HG03432 (cell line): ENCODE data around the gene MBLAC2.

Experiments
- ATAC-seq: cut with Tn5 transposase; IDR thresholded peaks from one replicate; pipeline ENCODE4 v1.9.1; 2021; ENCODE audit warnings: mild to moderate bottlenecking, moderate library complexity; ENCODE audit not compliant: unreplicated experiment

MBLAC2 gene

DNA sequence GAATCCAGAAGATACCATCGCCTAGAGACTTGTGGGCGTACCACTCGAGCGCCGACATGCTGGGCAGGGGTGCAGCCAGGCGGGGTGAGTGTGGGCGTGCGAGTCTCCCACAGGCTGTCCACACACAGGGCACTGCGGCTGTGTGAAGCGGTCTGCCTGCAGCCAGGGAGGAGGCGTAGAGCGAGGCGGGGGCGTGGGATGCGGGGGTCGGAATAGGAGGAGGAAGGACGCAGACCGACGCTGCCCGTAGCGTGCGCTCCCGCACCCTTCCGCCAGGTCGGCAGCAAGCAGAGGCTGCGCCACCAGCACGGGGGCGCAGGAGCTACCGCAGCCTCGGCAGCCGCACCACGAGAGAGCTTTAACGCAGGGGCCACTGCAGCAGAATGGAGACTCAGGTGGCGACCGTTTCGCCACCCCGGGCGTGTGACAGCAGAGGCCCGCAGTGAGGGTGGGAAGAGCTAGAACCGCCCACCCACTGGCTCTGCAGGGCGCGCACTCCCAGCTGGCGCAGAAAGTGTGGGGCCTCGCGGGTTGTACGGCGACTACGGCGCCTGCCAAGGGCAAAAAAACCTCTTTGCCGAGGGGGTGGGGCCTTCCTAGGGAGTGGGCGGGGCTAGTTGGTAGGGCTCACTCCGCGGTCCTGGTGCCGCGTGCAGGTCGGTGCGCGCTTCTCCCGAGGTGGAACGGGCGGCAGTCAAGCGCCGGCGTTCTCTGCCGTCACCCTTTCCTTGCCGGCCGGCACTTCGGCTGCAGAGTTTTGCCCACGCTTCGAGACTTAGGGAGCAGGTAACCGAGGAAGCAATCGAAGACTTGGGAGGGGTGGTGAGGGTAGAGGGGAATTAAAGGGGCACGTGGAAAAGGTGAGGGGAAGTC is at the start of gene MBLAC2, which contains the start of gene POLR3G:
Gene MBLAC2, minus strand, starts transcription at position 537 of the 873 bp plus-strand sequence. Its CDS starts 479 bp downstream, at position 58.
Gene POLR3G, plus strand, starts transcription at position 630 of the 873 bp plus-strand sequence. CDS start 10,704 bp downstream, outside the sequence.
- ATAC-seq = peak; percentile 90

DNA sequence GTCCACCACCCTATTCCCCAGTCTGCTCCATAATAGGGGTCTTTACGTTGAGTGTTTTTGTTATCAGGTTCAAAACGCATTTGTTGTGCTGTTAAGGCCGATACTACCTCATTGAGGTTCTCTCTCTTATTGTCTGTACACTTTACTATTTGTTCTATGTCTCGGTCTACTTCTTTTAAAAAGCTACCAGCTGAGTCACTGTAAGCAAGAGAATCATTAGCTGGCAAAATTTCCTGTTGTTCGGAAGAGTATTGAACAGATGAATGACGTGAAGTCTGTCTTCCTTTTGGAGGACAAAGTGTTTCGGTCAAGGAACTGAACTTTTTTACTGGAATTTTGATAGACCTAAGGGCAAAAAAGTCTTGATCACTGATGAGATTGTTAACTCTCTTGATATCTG is 44.5 kb upstream of the MBLAC2 start:
- ATAC-seq = no peak

DNA sequence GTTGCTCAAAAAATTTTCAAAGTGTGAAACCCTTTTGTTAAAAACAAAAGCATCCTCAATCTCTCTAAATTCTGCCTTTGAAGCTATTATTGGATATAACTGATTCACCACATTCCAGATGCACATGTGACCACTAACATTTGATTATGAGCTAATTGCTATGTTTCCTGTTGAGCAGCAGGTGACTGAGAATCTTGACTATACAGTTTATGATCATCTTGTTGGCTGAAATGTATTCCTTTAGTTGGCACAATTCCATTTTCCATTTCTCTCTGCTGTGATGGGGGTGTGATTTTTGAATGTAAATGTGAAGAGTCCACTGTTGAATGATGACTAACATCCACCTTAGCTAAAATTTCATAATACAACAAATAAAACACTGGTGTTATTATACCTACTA is 44.1 kb upstream of the MBLAC2 start:
- ATAC-seq = no peak

DNA sequence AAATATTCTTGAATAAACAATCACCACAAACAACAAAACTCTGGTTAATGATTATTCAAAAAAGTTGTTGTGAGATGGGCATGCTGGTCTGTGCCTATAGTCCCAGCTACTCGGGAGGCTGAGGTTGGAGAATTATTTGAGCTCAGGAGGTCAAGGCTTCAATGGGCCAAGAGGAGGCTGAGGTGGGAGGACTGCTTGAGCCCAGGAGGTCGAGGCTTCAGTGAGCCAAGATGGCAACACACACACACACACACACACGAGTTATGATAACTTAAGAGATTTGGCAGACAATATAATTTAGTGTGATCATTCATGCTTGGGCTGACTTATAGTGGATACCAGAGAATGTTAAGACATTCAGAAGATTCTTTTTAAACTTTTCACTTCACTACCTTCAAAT is 39.9 kb upstream of the MBLAC2 start:
- no peak for ATAC-seq

DNA sequence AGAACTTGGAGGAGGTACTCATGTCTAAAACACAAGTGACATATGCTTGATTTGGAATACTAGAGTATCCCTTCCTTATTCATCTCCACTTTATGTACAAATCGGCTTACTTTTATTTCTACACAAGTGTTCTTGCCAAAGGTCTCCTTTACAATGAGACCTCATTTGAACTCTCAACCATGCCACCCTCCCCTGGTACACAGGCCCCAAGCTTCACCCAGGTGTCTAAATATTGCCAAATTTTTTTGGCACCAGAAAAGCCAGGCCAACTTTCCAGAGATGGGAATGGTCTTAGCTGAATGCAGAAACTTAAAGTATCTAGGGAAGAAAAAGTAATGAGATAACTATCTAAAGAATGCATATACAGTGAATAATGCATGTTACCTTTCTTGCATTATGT is 35.9 kb upstream of the MBLAC2 start:
- ATAC-seq = no peak

DNA sequence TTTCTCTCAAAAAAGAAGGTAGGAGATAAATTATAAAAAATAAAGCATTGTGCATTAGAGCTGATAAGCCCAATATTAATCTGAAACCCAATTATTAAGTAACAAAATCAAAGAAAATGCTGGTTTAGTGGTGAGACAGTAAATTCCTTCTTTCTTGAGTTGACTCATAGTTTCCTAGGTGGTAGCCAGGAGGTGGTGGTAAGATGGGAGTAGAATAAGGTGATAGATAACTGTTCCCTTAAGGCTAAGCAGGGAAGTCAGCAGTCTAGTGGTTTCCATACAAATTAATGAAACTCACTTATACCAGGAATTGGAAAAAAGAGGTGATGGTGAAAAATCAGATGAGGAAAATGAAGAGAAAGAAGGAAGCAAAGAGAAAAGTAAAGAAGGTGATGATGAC is 31.6 kb upstream of the MBLAC2 start:
- no peak for ATAC-seq

DNA sequence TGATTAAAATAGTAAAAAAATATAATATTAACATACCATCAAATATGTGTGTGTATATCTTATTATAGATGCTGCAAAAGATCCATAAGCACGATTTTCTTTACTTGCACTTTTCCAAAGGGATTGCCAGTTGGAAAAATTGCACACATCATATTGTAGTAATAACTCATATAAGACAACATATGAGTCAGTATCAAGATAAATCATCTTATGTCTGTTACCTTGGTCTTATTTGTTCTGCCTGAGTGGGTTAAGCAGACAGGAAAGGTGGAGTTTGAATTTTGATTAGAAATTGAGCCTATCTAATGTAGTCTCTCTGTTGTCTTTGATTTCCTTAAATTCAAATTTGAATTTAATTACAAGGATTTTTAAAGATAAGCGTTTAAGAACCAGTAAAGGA is 30.2 kb upstream of the MBLAC2 start:
- ATAC-seq = no peak

DNA sequence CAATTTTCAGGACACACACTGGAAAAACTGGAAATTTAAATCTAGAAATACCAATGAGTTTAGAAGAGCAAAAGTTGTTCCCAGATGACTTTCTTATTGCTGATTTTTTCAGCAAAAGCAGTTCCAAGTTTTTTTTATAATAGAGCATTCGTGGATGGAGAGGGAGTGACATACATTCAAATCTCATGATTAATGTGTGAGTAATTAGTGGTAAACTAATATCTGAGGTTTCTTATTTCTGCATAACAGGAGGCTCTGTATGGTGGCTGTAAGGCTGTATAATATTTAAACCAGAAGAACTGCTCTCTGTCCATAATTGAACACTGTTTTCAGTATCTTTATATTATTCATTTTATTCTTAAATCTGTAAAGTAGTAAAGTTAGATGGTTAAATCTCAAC is 29.0 kb upstream of the MBLAC2 start:
- ATAC-seq = no peak

DNA sequence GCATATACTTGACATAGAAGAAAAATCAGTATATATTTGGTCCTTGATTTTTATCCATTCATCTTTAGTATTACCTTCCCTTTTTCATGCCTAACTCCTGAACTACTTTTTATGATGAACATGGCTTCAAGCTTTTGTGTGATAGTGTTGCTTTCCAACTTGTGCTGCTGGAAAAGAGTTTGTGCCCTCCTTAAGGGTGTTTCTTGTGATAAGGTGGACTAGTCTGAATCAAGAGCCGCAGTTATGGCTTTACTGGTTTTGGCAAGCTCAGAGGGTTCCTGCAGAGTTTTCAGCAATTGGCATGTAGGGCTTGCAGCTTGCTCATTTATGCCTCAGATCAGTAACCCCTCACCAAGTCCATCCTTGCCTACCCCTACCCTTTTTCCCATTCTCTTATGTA is 20.6 kb upstream of the MBLAC2 start:
- ATAC-seq = no peak

DNA sequence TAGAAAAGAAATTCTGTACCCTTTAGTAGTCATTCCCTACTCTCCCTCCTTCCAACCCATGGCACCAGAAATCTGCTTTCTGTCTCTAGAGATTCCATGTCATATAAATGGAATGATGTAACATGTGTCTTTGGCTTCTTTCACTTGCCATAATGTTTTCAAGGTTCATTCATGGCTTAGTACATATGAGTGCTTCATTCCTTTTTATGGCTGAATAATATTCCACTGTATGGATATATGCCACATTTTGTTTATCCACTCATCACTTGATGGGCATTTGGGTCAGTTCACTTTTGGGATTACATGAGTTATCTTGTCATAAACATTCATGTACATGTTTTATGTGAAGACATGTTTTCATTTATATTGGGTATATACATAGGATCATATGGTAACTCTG is 19.5 kb upstream of the MBLAC2 start:
- no peak for ATAC-seq

DNA sequence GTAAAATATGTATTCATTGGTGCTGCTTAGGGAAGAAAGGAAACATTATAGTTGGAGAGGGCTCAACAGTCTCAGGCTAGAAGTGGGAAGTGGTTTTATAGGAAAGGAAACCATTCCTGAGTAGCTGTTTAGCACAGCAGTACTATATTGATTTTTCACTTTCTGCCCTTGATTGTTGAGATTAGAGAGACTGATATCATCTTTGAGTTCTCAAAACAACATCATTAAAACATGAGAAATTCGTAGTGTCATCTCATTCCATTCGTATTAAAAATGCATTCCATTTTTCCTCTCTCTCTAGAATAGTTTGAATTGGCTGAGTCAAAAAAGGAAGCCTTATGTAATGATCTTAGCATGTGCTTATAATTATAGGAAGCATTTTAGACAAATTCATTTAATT is 14.2 kb upstream of the MBLAC2 start:
- no peak for ATAC-seq

DNA sequence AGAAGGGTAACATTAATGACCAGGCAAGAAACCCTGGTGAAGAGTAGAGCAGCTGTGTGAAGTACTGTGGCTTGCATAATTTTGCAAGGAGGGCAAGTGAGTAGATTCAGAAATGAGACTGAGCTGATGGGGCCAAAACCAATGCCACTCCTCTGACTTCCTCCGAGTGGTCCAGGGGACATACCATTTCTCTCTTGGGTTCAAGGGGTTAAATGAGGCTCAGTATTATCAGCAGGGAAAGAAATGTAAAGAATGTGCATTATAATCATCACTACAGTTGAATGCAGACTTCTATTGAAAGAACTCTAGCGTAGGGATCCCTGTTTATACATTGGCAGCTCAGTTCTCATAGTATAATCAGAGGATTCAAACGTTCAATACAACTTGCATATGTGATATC is 10.0 kb upstream of the MBLAC2 start:
- no peak for ATAC-seq

DNA sequence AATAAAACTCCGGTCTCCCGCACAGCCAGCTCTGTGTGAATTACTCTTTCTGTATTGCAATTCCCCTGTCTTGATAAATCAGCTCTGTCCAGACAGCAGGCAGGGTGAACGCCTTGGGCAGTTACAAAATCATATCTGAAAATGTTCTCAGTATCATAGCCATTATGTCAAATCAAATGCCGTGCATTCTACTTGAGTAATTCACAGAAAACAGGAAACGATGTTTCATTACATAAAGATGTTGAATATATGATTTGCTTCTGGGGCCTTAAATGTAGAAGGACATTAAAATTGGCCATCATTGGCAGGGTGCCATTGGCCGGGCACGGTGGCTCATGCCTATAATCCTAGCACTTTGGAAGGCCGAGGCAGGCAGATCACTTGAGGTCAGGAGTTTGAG is 8.6 kb upstream of the MBLAC2 start:
- ATAC-seq = no peak

DNA sequence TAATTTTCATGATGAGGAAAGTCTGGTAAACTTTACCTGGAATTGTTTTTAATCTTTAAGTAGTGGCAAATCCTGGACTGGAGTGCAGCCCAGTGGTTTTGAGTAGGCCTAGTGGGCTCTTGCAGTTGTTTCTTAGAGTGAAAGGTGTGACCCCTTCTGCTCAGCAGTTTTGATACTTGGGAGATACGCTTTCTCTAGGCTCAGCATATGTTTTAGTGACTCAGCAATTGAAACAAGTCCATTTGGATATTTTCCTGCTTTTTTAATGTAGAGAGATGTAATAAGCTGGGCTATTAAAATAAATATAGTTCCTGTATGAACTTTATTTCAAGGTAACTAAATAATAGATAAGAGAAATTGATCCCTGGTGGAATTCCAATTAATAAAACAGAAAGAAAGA is 6.1 kb upstream of the MBLAC2 start:
- ATAC-seq = no peak

DNA sequence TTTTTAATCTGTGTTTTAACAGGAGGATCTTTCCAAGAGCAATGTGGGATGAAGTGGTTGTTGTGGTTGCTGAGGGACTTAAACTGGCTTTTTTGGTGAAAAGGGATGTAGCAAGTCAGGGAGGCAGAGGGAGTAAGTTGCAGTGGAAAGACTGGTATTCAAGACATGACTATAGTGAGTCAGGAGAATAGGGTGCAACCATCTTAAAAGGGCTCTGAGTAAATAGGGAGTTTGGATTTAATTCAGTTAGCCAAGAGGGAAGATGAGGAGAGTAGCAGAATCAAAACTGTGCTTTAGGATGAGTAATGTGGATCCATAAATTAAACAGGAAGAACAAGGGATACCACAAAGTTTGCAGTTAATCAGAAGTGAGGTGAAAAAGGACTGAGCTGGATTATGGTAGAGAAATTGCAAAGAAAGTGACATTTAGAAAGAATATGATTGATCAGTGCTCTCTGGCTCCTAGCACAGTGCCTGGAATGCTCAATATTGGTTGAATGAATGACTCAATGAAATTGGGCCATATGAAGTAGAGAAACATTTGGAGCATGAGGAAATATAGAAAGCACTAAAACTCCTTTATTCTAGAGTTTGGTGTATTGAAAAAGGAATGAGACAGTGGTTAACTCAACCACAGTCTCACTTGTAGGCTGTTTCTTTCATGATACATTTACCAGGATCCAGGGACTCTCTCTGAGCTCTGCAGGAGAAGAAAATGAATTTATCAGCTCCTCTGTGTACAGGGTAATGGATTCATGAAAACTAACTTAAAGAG is 5.2 kb upstream of the MBLAC2 start:
- no peak for ATAC-seq

DNA sequence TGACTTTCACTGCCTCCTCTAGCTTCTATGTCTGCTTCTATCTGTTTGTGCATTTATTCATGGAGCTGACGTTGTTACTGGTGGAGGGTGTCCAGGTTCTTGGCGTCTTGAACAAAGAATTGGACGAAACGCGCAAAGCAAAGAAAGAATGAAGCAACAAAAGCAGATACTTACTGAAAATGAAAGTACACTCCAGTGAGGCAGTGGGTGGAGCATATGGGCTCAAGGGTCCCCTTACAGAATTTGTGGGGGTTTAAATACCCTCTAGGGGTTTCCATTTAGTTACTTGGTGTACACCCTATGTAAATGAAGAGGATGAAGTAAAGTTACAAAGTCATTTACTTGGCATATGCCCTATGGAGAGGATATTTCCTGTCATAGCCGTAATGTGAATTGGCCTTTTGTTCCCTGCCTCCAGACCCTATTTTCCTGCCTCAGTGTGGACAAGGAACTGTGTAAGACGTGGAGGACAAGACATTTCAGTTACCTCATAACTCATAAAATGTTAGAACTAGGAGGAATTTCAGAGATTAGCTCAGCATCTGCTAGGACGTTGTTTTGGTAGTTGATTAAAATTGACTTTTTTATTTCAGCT is 3.1 kb upstream of the MBLAC2 start:
- ATAC-seq = no peak

DNA sequence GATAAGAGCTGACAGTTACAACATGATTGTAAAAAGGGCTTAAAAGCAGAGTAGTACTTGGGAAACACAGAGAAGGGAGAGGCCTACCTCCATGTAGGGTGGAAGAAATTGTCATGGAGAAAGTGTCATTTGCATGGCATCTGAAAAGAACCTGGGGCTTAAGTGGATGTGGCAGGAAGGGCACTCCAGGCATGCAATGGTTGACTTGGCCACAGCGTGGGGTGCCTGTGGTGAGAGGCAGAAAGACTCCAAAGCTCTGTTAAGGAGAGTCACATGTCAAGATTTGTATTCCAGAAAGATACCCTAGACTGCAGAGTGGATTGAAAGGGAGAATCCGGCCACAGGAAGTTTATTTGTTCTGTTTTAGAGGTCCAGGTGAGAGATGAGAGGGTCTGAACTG is 2.5 kb upstream of the MBLAC2 start:
- no peak for ATAC-seq

DNA sequence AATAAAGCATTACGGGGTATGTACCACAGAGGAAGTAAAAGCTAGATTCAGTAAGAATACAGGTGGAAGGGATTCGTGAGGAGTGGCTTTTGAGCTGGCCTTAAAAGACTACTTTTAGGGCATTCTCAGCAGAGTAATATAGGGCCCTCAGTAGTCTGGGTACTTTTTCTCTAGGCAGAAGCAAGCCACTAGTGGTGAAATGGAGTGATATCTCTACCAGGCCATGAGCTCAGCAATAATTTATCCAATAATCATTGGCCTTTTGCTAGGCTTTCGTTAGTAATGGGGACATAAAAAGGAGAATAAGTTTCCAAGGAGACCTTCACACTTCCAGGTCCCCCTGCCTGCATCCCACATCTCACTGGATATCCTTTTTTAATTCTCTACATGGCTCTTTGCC is 1.8 kb upstream of the MBLAC2 start:
- no peak for ATAC-seq

DNA sequence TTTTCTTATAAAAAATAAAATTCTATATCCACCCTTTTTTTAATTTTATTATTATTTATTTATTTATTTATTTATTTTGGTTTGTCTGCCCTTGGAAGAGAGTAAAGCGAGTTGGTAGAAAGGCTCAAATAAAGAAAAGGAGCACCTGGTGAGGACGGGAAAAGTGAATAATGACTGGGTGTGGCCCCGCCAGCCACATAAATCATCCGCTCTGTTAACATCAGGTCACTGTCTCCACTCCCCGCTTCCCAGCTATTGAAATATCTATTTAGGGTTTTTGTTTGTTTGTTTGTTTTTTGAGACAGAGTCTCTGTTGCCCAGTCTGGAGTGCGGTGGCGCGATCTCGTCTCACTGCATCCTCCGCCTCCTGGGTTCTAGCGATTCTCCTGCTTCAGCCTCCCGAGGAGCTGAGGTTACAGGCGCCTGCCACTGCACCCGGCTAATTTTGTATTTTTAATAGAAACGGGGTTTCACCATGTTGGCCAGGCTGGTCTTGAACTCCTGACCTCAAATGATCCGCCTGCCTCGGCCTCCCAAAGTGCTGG is 937 bp upstream of the MBLAC2 start:
- no peak for ATAC-seq

DNA sequence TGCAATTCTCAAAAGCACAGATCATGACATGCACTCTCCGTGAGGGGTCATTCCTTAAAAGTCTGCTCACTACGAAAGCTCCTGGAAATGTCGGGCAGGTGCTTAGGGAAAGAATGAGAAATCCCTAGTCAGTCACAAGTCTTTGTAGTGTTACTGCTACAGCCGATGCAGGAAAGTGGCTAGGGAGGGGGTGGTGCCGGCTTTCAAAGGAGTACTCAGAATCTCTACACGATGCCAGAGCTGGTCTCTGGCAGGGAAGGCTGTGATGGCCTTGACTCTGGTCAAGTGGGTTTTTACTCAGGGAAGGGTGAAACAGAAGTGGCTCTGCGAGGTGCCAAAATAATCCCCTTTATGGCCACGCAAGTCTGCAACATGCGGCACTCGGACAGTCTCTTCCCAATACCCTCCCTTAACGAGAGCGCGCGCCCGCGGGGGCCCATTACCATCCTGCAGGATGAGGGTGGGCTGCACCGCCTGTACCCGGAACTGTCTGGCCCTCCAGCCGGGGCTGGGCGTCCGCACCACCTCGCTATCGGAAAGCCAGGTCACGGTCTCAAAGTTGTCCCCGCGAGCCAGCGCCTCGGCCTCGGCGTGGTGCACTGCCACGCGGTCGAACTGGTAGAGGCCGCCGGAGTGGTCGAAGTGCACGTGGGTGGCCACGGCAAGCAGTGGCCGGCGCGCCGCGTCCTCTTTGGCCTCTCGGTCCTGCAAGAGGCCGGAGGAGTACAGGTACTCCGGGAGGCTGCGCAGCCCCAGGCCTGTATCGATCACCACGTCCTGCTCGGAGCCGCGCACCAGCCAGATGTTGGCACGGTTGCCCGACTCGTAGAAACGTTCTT is 956 bp downstream of the MBLAC2 start:
- ATAC-seq = peak; percentile 4
